HG03378 (cell line): ENCODE results near the gene CRIM1.
A peak's percentile ranks its signal among the peaks of the same experiment; 100 is the strongest.

Experiments
- ATAC-seq: cut with Tn5 transposase; IDR thresholded peaks from one replicate; pipeline ENCODE4 v1.9.1; 2021; ENCODE audit warnings: mild to moderate bottlenecking, moderate library complexity; ENCODE audit not compliant: unreplicated experiment

The CRIM1 gene

GRCh38 chr2:36395866-36396265 lies 40.3 kb downstream of the CRIM1 start:
- no peak for ATAC-seq

- no peak for ATAC-seq
Measured at GRCh38 chr2:36396878-36397539, 41.4 kb downstream of the CRIM1 start.

- ATAC-seq: no peak
Measured at GRCh38 chr2:36397728-36398413, 42.3 kb downstream of the CRIM1 start.

- ATAC-seq: no peak
Measured at GRCh38 chr2:36399050-36399449, 43.5 kb downstream of the CRIM1 start.

- peak; percentile 70 for ATAC-seq
Measured at GRCh38 chr2:36403675-36404230, 48.2 kb downstream of the CRIM1 start.

GRCh38 chr2:36404318-36404717 lies 48.7 kb downstream of the CRIM1 start:
- peak; percentile 26 for ATAC-seq

GRCh38 chr2:36404754-36405153 lies 49.2 kb downstream of the CRIM1 start:
- ATAC-seq: peak; percentile 46

GRCh38 chr2:36405183-36405582 lies 49.6 kb downstream of the CRIM1 start:
- ATAC-seq: no peak

- ATAC-seq: no peak
Measured at GRCh38 chr2:36406296-36406695, 50.7 kb downstream of the CRIM1 start.

- no peak for ATAC-seq
Measured at GRCh38 chr2:36407413-36407812, 51.8 kb downstream of the CRIM1 start.

GRCh38 chr2:36408198-36408703 lies 52.7 kb downstream of the CRIM1 start:
- no peak for ATAC-seq

- no peak for ATAC-seq
Measured at GRCh38 chr2:36409335-36409734, 53.8 kb downstream of the CRIM1 start.

GRCh38 chr2:36409935-36410334 lies 54.4 kb downstream of the CRIM1 start:
- ATAC-seq: no peak

GRCh38 chr2:36410681-36411080 lies 55.1 kb downstream of the CRIM1 start:
- no peak for ATAC-seq

- ATAC-seq: no peak
Measured at GRCh38 chr2:36411962-36412444, 56.4 kb downstream of the CRIM1 start.

- ATAC-seq: no peak
Measured at GRCh38 chr2:36413218-36413617, 57.6 kb downstream of the CRIM1 start.

GRCh38 chr2:36414307-36414706 lies 58.7 kb downstream of the CRIM1 start:
- no peak for ATAC-seq

GRCh38 chr2:36415381-36416022 lies 59.9 kb downstream of the CRIM1 start:
- ATAC-seq: no peak

- ATAC-seq: no peak
Measured at GRCh38 chr2:36416370-36417165, 61.0 kb downstream of the CRIM1 start.

GRCh38 chr2:36420569-36421181 lies 65.1 kb downstream of the CRIM1 start:
- no peak for ATAC-seq
